ENCODE data around the gene TAS2R4. TPM values are rescaled to one million over a fixed set of nuclear protein-coding genes. Genes with fewer than 3 reads are reported as not detected.

The TAS2R4 gene, protein sequence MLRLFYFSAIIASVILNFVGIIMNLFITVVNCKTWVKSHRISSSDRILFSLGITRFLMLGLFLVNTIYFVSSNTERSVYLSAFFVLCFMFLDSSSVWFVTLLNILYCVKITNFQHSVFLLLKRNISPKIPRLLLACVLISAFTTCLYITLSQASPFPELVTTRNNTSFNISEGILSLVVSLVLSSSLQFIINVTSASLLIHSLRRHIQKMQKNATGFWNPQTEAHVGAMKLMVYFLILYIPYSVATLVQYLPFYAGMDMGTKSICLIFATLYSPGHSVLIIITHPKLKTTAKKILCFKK
- total RNA-seq, result 0.58 and 1.7 TPM in 2 replicates

GRCh38 chr7:141776374-141776773, at the start of gene TAS2R4:
TSS of gene TAS2R4 (plus strand) at chr7:141776674. CDS start at chr7:141778489, 1,815 bp downstream.

GRCh38 chr7:141737836-141738591, 38.5 kb upstream of the TAS2R4 start, which contains the start of gene SSBP1:
TSS of gene SSBP1 (plus strand) at chr7:141738358. CDS start at chr7:141739167, 809 bp downstream.

GRCh38 chr7:141763797-141764196, 12.7 kb upstream of the TAS2R4 start, which contains the start of gene TAS2R3:
TSS of gene TAS2R3 (plus strand) at chr7:141764097. CDS start at chr7:141764159, 62 bp downstream.

GRCh38 chr7:141789917-141790316, 13.4 kb downstream of the TAS2R4 start, which contains the start of gene TAS2R5:
TSS of gene TAS2R5 (plus strand) at chr7:141790217. CDS start at chr7:141790362, 145 bp downstream.

Other genes starting within 250 kb of the TAS2R4 start
- 21.5 and 31.0 TPM in 2 replicates for gene AGK, start 225.3 kb upstream of the TAS2R4 start, total RNA-seq
- 6.8 and 7.7 TPM in 2 replicates for gene DENND11, start 74.5 kb upstream of the TAS2R4 start, total RNA-seq
- gene WEE2, start 68.3 kb upstream of the TAS2R4 start, total RNA-seq, result 0.33 TPM in 1 of 2 replicates, not detected in the other
- gene SSBP1, start 38.3 kb upstream of the TAS2R4 start, total RNA-seq, result 86.5 and 212 TPM in 2 replicates
- 1.3 and 1.8 TPM in 2 replicates for gene TAS2R3, start 12.6 kb upstream of the TAS2R4 start, total RNA-seq
- 0.73 and 1.7 TPM in 2 replicates for gene TAS2R5, start 13.5 kb downstream of the TAS2R4 start, total RNA-seq
- gene PRSS37, start 64.8 kb downstream of the TAS2R4 start, total RNA-seq, result not detected in 2 replicates
- not detected in 2 replicates for gene OR9A4, start 139.7 kb downstream of the TAS2R4 start, total RNA-seq
- gene CLEC5A, start 170.3 kb downstream of the TAS2R4 start, total RNA-seq, result not detected in 2 replicates
- not detected in 2 replicates for gene TAS2R38, start 197.1 kb downstream of the TAS2R4 start, total RNA-seq
- not detected in 2 replicates for gene MGAM, start 219.2 kb downstream of the TAS2R4 start, total RNA-seq